SK-N-MC (cell line): ENCODE results near the gene KRT33B.

Source experiments
- DNase-seq: peaks from one replicate; pipeline ENCODE4 v3.0.0-alpha.2; 2011; ENCODE audit warnings: low read depth, low spot score
- H3K27ac ChIP-seq: fragments of 200-600 bp; sonication (generic); 2 replicates; pipeline ENCODE4 v1.5.1; 2016; ENCODE audit warnings: mixed run types
- H3K36me3 ChIP-seq: fragments of 200-600 bp; sonication (generic); 2 replicates; pipeline ENCODE4 v1.6.1; 2017; ENCODE audit warnings: antibody characterized with exemption, low read length, mixed read lengths; ENCODE audit not compliant: insufficient read depth
- H3K4me3 ChIP-seq: fragments of 200-600 bp; sonication (generic); 2 replicates; pipeline ENCODE4 v1.5.1; 2016
- H3K9ac ChIP-seq: fragments of 200-600 bp; sonication (generic); 2 replicates; pipeline ENCODE4 v1.8.0; 2017; ENCODE audit warnings: mixed run types, mixed read lengths; ENCODE audit not compliant: insufficient read length
- H3K9me3 ChIP-seq: fragments of 200-600 bp; sonication (generic); 2 replicates; pipeline ENCODE4 v1.6.1; 2017; ENCODE audit warnings: low read depth, mild to moderate bottlenecking, antibody characterized with exemption, low read length, moderate library complexity, mixed read lengths
- EZH2 ChIP-seq: fragments of 200-600 bp; sonication (generic); IDR thresholded peaks from one replicate; pipeline ENCODE4 v1.6.1; 2017; ENCODE audit warnings: antibody characterized with exemption
- FOXP2 ChIP-seq: optimal IDR thresholded peaks from 2 replicates; pipeline ENCODE3; 2011; ENCODE audit warnings: mild to moderate bottlenecking, moderate library complexity; ENCODE audit not compliant: insufficient read depth; ENCODE audit errors: extremely low read length, control extremely low read depth
- POLR2AphosphoS5 ChIP-seq: IDR thresholded peaks from 2 replicates; pipeline ENCODE4 v1.6.1; 2012; ENCODE audit warnings: mild to moderate bottlenecking, low read depth, low read length, borderline replicate concordance

Gene KRT33B

GRCh38 chr17:41369713-41370112 lies at the start of gene KRT33B:
Gene KRT33B, minus strand, starts transcription at chr17:41369813. Its CDS starts 63 bp downstream, at chr17:41369750.
- no peak for TF ChIP-seq EZH2
- no peak for TF ChIP-seq POLR2AphosphoS5
- TF ChIP-seq FOXP2: no peak
- no peak within 1 kb of the TSS for H3K4me3 ChIP-seq
- no peaks in the 10 kb centered on the region for H3K9me3 ChIP-seq
- H3K36me3 ChIP-seq: no peaks in the 10 kb centered on the region
- no peak within 1 kb of the TSS for H3K9ac ChIP-seq
- H3K27ac ChIP-seq: no peak within 1 kb of the TSS
- no peak for DNase-seq

DNA sequence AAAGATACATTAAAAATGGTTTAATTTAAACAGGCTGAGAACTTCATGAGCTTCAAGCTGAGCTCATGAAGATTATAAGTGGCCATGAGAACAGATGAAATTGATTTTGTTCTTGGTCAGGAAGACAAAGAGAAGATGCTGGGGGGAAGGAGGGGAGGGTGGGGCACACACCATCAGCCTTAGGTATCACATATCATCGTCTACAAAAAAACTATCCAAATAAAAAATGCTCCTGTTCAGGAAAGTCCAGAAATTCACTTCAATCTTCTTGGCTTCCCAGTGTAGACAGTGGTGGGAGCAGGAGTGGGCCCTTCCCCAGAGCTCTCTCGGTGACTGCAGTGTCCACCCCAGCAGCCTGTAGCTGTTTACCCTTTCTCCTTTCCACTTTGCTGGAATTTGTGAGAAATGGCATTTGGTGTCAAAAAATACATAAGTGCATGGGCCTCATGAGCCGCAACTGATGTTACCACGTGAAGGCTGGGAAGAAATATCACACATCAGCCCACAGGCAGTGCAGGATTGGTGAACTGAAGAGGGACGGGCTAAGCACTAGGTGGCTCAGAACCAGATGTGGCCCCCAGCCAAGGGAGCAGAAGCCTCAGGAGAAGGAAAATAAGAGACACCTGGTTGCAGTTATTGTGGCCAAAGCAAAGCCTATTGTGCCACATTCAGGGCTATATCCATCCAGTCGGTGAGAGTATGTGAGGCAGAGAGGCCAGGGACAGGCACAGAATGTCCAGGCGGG lies 48.7 kb upstream of the KRT33B start:
- DNase-seq: no peak
- TF ChIP-seq POLR2AphosphoS5: no peak
- TF ChIP-seq FOXP2: no peak
- TF ChIP-seq EZH2: no peak

DNA sequence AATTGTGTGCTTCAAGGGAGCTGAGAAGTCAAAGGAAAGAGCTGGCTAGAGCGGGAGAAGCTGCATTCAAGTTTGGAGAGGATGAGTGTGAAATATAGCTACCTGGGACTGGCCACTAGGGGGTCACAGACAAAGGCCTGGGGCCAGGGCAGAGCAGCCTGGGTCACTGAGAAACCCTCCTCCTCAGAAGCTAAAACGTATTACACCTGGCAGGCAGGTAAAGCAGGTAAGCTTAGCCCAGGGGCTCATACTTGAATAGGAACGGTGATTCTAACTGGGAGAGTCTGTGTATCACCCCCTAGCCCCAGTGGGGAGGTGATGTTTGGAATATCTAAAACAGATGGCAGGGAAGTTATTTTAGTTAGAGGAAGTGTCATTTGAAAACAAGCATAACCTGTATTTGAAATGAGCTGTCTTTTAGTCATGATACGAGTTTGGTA lies 48.0 kb upstream of the KRT33B start:
- H3K36me3 ChIP-seq: no peaks in the 10 kb centered on the region
- H3K9ac ChIP-seq: no peak overlapping the region
- no peak overlapping the region for H3K27ac ChIP-seq
- no peaks in the 10 kb centered on the region for H3K9me3 ChIP-seq
- TF ChIP-seq EZH2 (no peak), POLR2AphosphoS5 (no peak), FOXP2 (no peak)
- no peak overlapping the region for H3K4me3 ChIP-seq
- no peak for DNase-seq

More for the DNA sequence above, 48.7 kb upstream of the KRT33B start:
- no peaks in the 10 kb centered on the region for H3K9me3 ChIP-seq
- no peak overlapping the region for H3K27ac ChIP-seq
- H3K9ac ChIP-seq: no peak overlapping the region
- no peak overlapping the region for H3K4me3 ChIP-seq
- no peaks in the 10 kb centered on the region for H3K36me3 ChIP-seq

- TF ChIP-seq POLR2AphosphoS5 (no peak), EZH2 (no peak), FOXP2 (no peak)
- DNase-seq: no peak
- no peaks in the 10 kb centered on the region for H3K36me3 ChIP-seq
- H3K4me3 ChIP-seq: no peak overlapping the region
- no peaks in the 10 kb centered on the region for H3K9me3 ChIP-seq
- no peak overlapping the region for H3K27ac ChIP-seq
- no peak overlapping the region for H3K9ac ChIP-seq
Measured at GRCh38 chr17:41417127-41417526, 47.5 kb upstream of the KRT33B start.

GRCh38 chr17:41416479-41416878 lies 46.9 kb upstream of the KRT33B start:
- Histone ChIP-seq H3K4me3 (no peak overlapping the region), H3K36me3 (no peaks in the 10 kb centered on the region), H3K9ac (no peak overlapping the region), H3K27ac (no peak overlapping the region), H3K9me3 (no peaks in the 10 kb centered on the region)
- DNase-seq: no peak
- TF ChIP-seq POLR2AphosphoS5: no peak
- TF ChIP-seq EZH2: no peak
- no peak for TF ChIP-seq FOXP2

DNA sequence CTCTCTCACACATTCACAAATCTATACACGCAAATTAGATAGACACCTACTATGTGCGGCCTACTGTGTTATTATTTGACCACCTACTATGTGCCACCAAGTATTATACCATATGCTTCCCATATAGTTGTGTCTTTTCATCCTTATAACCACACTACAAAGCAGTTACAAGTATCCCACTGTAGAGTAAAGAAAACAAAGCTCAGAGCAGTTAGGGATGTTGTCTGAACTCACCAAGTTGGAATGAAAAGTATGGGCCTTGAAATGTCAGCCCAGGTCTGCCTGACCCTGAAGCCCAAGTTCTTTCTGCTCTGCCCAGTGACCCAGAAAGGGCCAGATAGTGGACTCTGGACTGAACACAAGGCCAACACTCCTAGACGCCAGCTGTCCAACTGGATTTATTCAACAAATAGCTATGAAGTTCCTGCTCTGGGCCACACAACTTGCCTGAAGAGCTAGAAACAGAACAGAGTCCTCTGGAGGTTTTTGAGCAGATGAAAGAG lies 46.3 kb upstream of the KRT33B start:
- TF ChIP-seq FOXP2: no peak
- TF ChIP-seq POLR2AphosphoS5: no peak
- TF ChIP-seq EZH2: no peak
- no peak overlapping the region for H3K4me3 ChIP-seq
- no peaks in the 10 kb centered on the region for H3K9me3 ChIP-seq
- H3K9ac ChIP-seq: no peak overlapping the region
- DNase-seq: no peak
- H3K36me3 ChIP-seq: no peaks in the 10 kb centered on the region
- H3K27ac ChIP-seq: no peak overlapping the region

GRCh38 chr17:41415411-41415810 lies 45.8 kb upstream of the KRT33B start:
- H3K4me3 ChIP-seq: no peak overlapping the region
- H3K9me3 ChIP-seq: no peaks in the 10 kb centered on the region
- H3K36me3 ChIP-seq: no peaks in the 10 kb centered on the region
- H3K27ac ChIP-seq: no peak overlapping the region
- TF ChIP-seq POLR2AphosphoS5: no peak
- TF ChIP-seq EZH2: no peak
- no peak for TF ChIP-seq FOXP2
- no peak overlapping the region for H3K9ac ChIP-seq
- no peak for DNase-seq

GRCh38 chr17:41413982-41414381 lies 44.4 kb upstream of the KRT33B start:
- no peak for DNase-seq
- H3K9ac ChIP-seq: no peak overlapping the region
- no peak for TF ChIP-seq EZH2
- TF ChIP-seq FOXP2: no peak
- no peak for TF ChIP-seq POLR2AphosphoS5
- H3K27ac ChIP-seq: no peak overlapping the region
- no peak overlapping the region for H3K4me3 ChIP-seq
- no peaks in the 10 kb centered on the region for H3K36me3 ChIP-seq
- H3K9me3 ChIP-seq: no peaks in the 10 kb centered on the region
